ENCODE results near the gene CLEC1B. TPM values are rescaled to one million over a fixed set of nuclear protein-coding genes. Genes with fewer than 3 reads are reported as not detected.
"Not testable (repeated sequence)": the region's sequence is repeated elsewhere in the genome, so short reads cannot be mapped to it uniquely, and the experiment has no call there.

Gene CLEC1B
- total RNA-seq, 2 experiments from 2014 or later: not detected

GRCh38 chr12:9975614-9976013 is 23.3 kb downstream of the CLEC1B start:
- DNase-seq (no peak), ATAC-seq (no peak)
- intact Hi-C loops (cut with micrococcal nuclease): no loop called here
- ChIA-PET CTCF (no interaction called here), POLR2A (no interaction called here)
- H3K27ac Mint-ChIP-seq: no peak overlapping the region
- no peaks in the 10 kb centered on the region for H3K4me1 Mint-ChIP-seq (ENCODE audit: low read depth)
- no peak for TF ChIP-seq CTCF (IDR thresholded peaks at IDR 0.05)
- no peak overlapping the region for H3K4me3 Mint-ChIP-seq
- H3K36me3 Mint-ChIP-seq (ENCODE audit: low read depth): peaks cover 3% of the 10 kb centered on the region
- H3K27me3 Mint-ChIP-seq: peaks cover 4% of the 10 kb centered on the region
- peaks cover 4% of the 10 kb centered on the region for H3K9me3 Mint-ChIP-seq

GRCh38 chr12:9974731-9975130 is 24.2 kb downstream of the CLEC1B start:
- H3K9me3 Mint-ChIP-seq; H3K4me3 Mint-ChIP-seq; intact Hi-C loops (cut with micrococcal nuclease); CTCF ChIA-PET; POLR2A ChIA-PET; H3K4me1 Mint-ChIP-seq (ENCODE audit: low read depth); H3K27ac Mint-ChIP-seq; ATAC-seq; H3K36me3 Mint-ChIP-seq (ENCODE audit: low read depth); DNase-seq; H3K27me3 Mint-ChIP-seq: not testable (repeated sequence)

- H3K27me3 Mint-ChIP-seq: peaks cover 4% of the 10 kb centered on the region
- peaks cover 4% of the 10 kb centered on the region for H3K9me3 Mint-ChIP-seq
- H3K36me3 Mint-ChIP-seq (ENCODE audit: low read depth): peaks cover 3% of the 10 kb centered on the region
- TF ChIP-seq CTCF (IDR thresholded peaks at IDR 0.05): no peak
- intact Hi-C loops (cut with micrococcal nuclease): no loop called here
- H3K4me3 Mint-ChIP-seq: no peak overlapping the region
- no peaks in the 10 kb centered on the region for H3K4me1 Mint-ChIP-seq (ENCODE audit: low read depth)
- no peak overlapping the region for H3K27ac Mint-ChIP-seq
- DNase-seq (no peak), ATAC-seq (no peak)
- POLR2A ChIA-PET: no interaction called here
- CTCF ChIA-PET: no interaction called here
Observed at GRCh38 chr12:9973949-9974348, 25.0 kb downstream of the CLEC1B start.

- Mint-ChIP-seq H3K4me1 (ENCODE audit: low read depth) (no peaks in the 10 kb centered on the region), H3K27me3 (peaks cover 3% of the 10 kb centered on the region), H3K36me3 (ENCODE audit: low read depth) (peaks cover 3% of the 10 kb centered on the region), H3K4me3 (no peak within 1 kb of the TSS), H3K27ac (no peak within 1 kb of the TSS), H3K9me3 (peaks cover 4% of the 10 kb centered on the region)
- ChIA-PET CTCF (no interaction called here), POLR2A (no interaction called here)
- DNase-seq (no peak), ATAC-seq (no peak)
- TF ChIP-seq CTCF (IDR thresholded peaks at IDR 0.05): no peak
- intact Hi-C loops (cut with micrococcal nuclease): no loop called here
Observed at GRCh38 chr12:9971181-9971580, 27.7 kb downstream of the CLEC1B start, which contains the start of gene CLEC12A. CLEC12A (plus strand) TSS chr12:9971409; CDS start chr12:9971597, 188 bp downstream.

GRCh38 chr12:9969673-9970072 is 29.2 kb downstream of the CLEC1B start:
- Mint-ChIP-seq H3K36me3 (ENCODE audit: low read depth) (no peaks in the 10 kb centered on the region), H3K4me3 (no peak overlapping the region), H3K27ac (no peak overlapping the region), H3K27me3 (peaks cover 3% of the 10 kb centered on the region), H3K4me1 (ENCODE audit: low read depth) (no peaks in the 10 kb centered on the region), H3K9me3 (peaks cover 2% of the 10 kb centered on the region)
- TF ChIP-seq CTCF (IDR thresholded peaks at IDR 0.05): no peak
- CTCF ChIA-PET: no interaction called here
- POLR2A ChIA-PET: no interaction called here
- DNase-seq: no peak
- ATAC-seq: no peak
- intact Hi-C loops (cut with micrococcal nuclease): no loop called here

- no peaks in the 10 kb centered on the region for H3K36me3 Mint-ChIP-seq (ENCODE audit: low read depth)
- TF ChIP-seq CTCF (IDR thresholded peaks at IDR 0.05): no peak
- H3K4me1 Mint-ChIP-seq (ENCODE audit: low read depth): peaks cover 27% of the 10 kb centered on the region
- no peak overlapping the region for H3K27ac Mint-ChIP-seq
- H3K4me3 Mint-ChIP-seq: no peak overlapping the region
- no peaks in the 10 kb centered on the region for H3K27me3 Mint-ChIP-seq
- intact Hi-C loops (cut with micrococcal nuclease): no loop called here
- ChIA-PET POLR2A (no interaction called here), CTCF (interaction anchor here (2.1 kb wide), 1 partner anchor 212 kb away, joined by 6 read pairs; no protein-coding TSS in a partner anchor)
- H3K9me3 Mint-ChIP-seq: peaks cover 2% of the 10 kb centered on the region
- ATAC-seq (no peak), DNase-seq (no peak)
Observed at GRCh38 chr12:9961901-9962300, 37.0 kb downstream of the CLEC1B start.

All from activated CD8-positive, alpha-beta T cell treated with anti-CD3 and anti-CD28 coated beads for 36 hours (primary cell).